ENCODE results near the gene DOCK1. TPM values are rescaled to one million over a fixed set of nuclear protein-coding genes. Genes with fewer than 3 reads are reported as not detected.
"Not testable (repeated sequence)": the region's sequence is repeated elsewhere in the genome, so short reads cannot be mapped to it uniquely, and the experiment has no call there.

Gene DOCK1
- total RNA-seq, 1 donor, result 99.7 TPM

- DNase-seq (ENCODE audit: low read depth), result peak; percentile 30
- H3K4me3 ChIP-seq (ENCODE audit: low read depth, low read length), result no peak overlapping the region
- no peak for TF ChIP-seq CTCF (IDR thresholded peaks at IDR 0.05; ENCODE audit: insufficient read depth, low read depth, low read length)
These were observed 401.3 kb downstream of the DOCK1 start for GRCh38 chr10:127306479-127306878.

- DNase-seq (ENCODE audit: low read depth), result no peak
- H3K4me3 ChIP-seq (ENCODE audit: low read depth, low read length), result no peak overlapping the region
- TF ChIP-seq CTCF (IDR thresholded peaks at IDR 0.05; ENCODE audit: insufficient read depth, low read depth, low read length), result no peak
These were observed 402.1 kb downstream of the DOCK1 start for GRCh38 chr10:127307338-127307737.

GRCh38 chr10:127308031-127308430, 402.8 kb downstream of the DOCK1 start:
- no peak for DNase-seq (ENCODE audit: low read depth)
- TF ChIP-seq CTCF (IDR thresholded peaks at IDR 0.05; ENCODE audit: insufficient read depth, low read depth, low read length), result no peak
- H3K4me3 ChIP-seq (ENCODE audit: low read depth, low read length), result no peak overlapping the region

GRCh38 chr10:127309619-127310018, 404.4 kb downstream of the DOCK1 start:
- H3K4me3 ChIP-seq (ENCODE audit: low read depth, low read length), result not testable (repeated sequence)
- DNase-seq (ENCODE audit: low read depth), result peak; percentile 34

- peak; percentile 63 for DNase-seq (ENCODE audit: low read depth)
- no peak overlapping the region for H3K4me3 ChIP-seq (ENCODE audit: low read depth, low read length)
- no peak for TF ChIP-seq CTCF (IDR thresholded peaks at IDR 0.05; ENCODE audit: insufficient read depth, low read depth, low read length)
These were observed 405.2 kb downstream of the DOCK1 start for GRCh38 chr10:127310430-127310829.

- no peak for DNase-seq (ENCODE audit: low read depth)
- H3K4me3 ChIP-seq (ENCODE audit: low read depth, low read length), result no peak overlapping the region
- no peak for TF ChIP-seq CTCF (IDR thresholded peaks at IDR 0.05; ENCODE audit: insufficient read depth, low read depth, low read length)
These were observed 405.7 kb downstream of the DOCK1 start for GRCh38 chr10:127310923-127311322.

- no peak for TF ChIP-seq CTCF (IDR thresholded peaks at IDR 0.05; ENCODE audit: insufficient read depth, low read depth, low read length)
- no peak overlapping the region for H3K4me3 ChIP-seq (ENCODE audit: low read depth, low read length)
- DNase-seq (ENCODE audit: low read depth), result no peak
These were observed 408.9 kb downstream of the DOCK1 start for GRCh38 chr10:127313996-127314700.

All from fibroblast of villous mesenchyme (primary cell).